T follicular helper cell (primary cell): ENCODE data around the gene TBC1D1.

Experiments
- DNase-seq: peaks from one replicate; pipeline ENCODE4 v3.0.0-alpha.2; 2020; ENCODE audit warnings: low read depth

The TBC1D1 gene

DNA sequence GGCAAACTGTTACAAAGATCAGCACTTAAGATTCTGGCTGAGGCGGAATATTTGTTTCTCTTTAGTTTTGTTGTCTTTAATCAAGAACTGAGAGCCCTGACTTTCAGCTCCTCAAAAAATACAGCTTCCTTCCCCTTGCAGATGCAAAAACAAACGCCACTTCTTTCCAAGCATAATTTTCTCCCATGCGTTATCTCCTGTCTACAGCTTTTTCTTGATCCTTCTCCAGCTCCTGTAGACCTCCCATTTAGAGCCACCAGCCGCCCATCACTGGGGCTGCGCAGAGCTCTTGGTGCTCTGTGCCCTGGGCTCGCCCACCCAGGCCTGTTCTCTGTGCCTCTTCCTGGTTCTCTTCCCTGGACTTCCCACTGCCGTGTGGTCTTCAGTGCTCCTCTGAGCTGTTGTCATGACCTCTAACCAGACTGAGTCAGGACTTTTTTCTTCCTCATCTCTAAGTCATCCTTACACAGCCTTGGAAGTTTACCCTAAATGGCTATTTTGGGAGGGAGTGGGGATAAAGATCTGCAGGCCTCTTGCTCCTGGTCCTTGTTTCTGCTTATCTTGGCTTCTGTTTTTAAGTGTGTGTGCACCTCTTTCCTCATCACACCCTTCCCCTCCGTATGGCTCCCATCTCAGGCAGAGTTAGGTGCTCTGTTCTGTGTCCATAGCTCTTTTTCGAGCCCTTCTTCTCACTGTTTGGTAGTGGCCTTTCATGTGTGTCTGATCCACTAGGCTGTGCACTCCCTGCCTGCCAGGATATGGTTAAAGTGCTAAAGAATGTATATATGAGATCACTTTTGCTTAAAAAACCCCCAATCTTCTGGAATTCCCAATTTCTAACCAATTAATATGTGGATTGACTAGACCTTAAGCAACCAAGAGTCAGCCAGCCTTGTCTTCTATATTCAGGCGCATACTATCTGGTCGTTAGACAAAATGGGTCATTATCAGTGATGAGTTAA is 191.8 kb downstream of the TBC1D1 start:
- DNase-seq = no peak

DNA sequence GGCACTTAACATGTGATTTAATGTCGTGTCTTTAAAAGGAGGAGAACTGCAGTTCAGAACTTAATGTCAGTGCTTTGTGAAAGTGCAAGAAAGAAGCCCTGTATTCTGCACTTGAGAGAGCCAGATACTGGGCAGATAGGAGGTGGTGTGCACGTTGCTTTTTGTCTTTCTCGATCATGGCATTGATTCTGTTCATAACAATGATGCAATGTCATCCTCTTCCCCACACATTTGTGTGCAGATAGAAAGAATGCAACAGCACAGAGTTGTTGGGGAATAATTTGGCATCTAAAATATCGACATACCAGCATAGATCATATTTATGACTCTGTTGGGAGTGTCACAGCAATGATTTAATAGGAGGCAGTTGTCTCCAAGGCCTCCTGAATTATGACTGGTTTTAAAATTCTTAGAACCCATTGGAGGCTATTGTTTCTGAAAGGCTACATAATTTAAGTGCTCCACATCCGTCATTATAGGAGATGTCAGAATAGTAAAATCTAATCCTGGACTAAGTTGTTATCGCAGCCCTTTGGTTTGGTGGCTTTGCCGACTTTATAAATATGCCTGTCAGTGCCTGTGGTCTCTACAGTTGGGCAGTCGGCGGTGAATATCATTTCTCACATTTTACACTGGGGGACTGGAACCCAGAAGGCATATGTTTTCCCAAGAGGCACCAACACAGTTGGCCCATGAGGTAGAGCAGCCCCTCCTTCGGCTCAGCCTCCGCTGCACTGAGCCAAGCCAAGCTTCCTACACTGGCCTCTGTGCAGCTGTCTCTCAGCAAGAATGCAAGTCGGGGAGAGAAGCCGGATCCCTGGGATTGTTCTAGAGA is 194.2 kb downstream of the TBC1D1 start:
- DNase-seq = no peak

DNA sequence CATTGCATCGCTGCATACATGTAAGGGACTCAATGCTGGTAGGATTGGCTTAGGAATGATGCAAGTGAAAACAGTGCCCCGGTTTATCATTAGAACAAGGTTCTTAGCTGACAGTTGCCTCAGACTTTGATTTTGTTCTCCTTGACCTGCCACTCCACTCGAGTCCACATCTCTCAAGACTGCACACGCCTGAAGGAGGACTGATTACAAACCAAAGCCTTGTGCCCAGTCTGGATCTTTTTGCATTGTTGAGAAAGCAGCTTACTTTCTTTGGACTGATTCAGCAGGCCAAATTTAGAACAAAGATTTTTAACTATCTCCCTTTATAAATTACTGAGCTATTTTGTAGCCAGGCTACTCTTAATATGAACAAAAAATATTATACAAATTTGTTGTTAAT is 194.9 kb downstream of the TBC1D1 start:
- DNase-seq = no peak

DNA sequence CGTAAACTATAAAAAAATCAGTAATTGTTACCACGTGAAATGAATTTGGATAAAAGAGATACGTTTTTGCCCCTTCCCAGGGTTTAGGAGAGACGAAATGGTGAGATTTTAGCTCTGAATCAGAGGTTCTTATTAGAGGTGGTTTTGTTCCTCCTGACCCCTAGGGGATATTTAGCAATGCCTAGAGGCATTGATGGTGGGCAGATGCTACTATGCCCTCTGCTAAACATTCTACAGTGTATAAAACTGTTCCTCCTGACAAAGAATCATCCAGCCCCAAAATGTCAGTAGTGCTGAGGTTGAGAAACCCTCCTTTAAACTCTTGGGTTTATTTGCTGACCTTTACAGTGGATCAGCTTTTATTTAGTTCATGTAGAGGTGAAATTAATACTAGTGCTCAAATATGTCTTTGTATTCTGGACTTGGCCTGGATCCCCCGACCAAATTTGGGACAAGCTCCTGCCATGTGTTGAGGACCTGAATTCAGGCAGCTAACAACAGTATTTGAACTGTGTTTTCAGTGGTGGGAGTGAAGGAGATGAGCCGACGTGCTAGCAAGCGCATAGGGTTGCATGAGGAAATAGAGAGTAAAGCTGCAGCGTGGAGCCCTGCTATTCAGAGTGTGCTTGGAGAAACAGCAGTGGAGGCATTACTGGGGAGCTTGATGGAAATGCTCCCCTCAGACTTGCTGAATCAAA is 195.4 kb downstream of the TBC1D1 start:
- no peak for DNase-seq

DNA sequence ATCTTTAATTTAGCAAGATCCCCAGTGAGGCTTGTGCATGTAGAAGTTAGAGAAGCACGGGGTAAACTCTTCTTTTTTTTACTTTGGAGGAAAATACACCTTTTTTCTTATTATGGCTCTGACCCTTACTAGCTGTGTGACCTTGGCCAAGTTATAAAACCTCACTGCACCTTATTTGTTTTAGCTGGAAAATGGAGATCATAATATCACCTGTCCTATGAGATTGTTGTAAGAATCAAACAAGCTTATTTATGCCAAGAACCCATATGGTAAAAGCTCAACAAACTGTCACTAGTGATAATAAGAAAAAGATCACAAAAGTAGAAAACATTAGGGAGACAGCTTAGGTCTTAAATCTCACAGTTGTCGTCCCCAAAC is 196.0 kb downstream of the TBC1D1 start:
- DNase-seq = no peak

DNA sequence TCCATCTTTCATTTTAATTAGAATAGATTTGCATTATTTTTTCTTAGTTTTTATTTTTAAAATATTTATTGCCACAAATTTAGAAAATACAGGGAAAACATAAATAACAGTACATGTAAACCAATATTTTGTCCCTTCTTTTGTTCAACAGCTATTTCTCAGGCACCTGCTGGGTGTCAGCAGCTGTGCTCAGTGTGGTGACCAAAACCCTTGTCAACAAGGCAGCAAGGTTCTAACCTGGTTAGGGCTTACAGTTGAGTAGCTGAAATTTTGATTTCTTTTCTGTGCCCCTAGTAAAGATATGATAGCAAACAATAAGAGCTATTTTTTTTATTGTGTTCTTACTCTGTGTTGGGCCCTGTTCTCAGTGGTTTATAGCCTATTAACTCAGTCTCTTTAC is 197.4 kb downstream of the TBC1D1 start:
- no peak for DNase-seq

DNA sequence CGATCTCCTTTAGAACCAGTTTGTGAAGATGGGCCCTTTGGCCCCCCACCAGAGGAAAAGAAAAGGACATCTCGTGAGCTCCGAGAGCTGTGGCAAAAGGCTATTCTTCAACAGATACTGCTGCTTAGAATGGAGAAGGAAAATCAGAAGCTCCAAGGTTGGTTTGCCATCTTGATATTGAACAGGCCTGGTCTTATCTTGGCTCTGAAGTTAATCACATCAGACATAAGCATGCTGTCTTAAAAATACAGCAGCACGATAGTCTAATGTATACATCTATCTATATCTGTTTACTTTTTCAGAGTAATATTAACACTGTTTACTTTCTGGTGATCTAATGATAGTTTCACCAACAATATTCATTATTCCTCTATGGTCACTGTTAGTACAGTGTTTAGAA is 199.1 kb downstream of the TBC1D1 start:
- DNase-seq = no peak

DNA sequence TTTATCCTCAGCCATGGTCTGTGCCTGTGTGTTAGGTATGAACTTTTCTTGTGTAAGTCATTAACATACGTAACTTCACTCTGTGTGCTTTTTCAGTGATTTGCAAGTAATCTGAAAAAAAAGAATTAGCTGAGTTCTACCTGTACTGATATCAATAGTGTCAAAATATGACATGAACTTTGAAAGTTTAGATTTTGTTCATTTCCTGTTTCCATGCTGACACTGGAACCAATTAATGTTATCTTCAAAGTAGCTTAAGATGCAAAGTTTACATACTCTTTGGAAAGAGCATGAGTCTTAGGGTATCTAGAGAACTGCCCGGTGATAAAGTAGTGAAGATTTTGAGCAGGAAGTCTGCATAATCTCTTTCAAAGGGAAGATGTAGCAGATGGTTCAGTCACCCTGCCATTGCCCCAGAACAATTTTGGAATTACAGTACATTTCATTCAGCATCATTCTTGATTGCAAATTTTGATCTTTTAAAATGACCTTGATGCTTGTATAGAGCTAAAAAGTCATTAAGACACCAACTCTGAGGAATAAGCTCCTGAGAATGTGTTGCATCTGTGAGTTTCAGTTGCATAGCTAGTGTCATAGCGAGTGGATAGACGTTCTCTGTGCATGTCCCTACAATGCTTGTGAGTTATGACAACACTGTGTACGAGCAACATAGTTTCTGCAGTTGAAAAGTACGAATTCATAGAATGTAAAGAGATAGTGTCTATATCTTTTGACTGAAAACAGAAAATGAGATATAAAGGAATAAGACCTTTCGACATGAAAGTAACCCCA is 199.8 kb downstream of the TBC1D1 start:
- no peak for DNase-seq

DNA sequence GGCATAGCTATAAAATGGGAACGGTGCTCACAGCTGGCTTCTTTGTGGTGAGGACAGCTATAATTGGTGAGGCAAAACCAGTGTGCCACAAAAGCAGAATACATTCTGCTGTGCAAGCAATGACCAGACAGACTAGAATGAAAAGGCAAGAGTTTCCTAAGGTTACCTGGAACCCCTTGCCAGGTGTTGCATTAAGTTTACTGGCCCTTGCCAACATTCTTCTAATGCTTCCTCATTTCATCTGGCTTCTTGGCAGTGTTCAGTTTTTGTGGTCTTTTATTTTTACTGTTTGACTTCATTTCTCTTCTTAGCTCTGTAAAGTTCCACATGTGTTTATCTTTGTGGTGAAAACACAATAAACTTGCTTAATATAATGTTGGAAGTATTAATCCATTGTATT is 200.8 kb downstream of the TBC1D1 start:
- DNase-seq = no peak

DNA sequence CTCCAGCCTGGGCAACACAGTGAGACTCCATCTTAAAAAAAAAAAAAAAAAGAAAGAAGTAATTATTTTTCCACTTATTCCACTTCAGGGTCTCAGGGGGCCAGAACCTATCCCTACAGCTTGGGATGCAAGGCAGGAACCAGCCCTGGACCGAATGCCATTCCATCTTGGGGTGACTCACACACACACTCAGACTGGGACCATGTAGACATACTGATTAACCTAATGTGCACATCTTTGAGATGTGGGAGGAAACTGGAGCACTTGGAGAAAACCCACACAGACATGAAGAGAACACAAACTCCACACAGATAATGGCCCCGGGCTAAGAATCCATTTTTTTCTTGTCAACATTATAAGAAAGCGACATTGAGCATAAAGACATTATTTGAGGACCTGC is 201.8 kb downstream of the TBC1D1 start:
- DNase-seq = no peak

DNA sequence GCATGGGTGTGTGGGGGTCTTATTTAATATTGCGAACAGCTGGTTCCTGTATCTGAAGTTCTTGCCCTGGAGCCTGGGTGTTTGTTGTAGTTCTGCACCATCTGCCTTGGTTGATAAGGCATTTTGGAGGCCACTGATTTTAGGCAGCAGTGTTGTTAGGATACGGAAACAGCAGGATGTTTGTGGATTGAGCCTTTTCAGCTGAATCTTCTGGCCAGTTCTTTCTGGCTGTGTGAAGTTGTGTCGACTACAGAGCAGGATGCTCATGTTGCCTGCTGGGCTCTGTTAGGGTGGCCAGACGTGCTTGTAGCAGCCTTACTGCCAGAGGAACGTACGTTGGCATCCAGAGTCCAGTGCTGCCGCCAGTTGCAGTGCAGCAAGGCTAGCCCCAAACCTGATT is 203.5 kb downstream of the TBC1D1 start:
- DNase-seq = no peak

DNA sequence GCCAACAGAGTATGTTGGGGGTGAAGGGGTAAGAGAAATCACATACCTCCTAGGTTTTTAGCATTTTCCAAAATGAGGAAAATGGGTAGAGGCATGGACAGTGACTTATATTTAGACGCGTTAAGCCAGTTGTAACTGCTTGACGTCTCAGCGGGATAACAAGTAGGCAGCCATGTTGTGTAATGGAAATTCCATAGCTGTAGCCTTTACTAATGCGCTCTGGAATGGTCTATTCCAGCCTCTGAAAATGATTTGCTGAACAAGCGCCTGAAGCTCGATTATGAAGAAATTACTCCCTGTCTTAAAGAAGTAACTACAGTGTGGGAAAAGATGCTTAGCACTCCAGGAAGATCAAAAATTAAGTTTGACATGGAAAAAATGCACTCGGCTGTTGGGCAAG is 204.8 kb downstream of the TBC1D1 start:
- no peak for DNase-seq

DNA sequence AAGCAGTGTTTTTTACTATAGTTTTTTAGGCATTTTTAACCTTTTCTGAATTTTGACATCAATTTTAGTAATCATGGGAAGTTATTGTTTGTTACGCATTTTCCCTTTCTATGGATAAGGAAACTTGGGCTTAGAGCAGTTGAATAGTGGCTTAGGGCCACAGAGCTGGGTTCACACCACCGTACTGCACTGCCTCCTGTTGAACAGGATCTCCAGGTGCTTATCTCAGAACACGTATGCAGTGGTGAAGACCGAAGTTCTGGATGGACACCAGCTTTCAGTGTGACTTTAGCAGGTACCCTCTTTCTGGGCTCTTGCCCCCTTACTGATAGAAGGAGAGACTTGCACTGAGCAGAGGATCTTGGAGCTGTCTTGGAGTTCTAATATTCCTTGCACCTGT is 206.9 kb downstream of the TBC1D1 start:
- DNase-seq = no peak

DNA sequence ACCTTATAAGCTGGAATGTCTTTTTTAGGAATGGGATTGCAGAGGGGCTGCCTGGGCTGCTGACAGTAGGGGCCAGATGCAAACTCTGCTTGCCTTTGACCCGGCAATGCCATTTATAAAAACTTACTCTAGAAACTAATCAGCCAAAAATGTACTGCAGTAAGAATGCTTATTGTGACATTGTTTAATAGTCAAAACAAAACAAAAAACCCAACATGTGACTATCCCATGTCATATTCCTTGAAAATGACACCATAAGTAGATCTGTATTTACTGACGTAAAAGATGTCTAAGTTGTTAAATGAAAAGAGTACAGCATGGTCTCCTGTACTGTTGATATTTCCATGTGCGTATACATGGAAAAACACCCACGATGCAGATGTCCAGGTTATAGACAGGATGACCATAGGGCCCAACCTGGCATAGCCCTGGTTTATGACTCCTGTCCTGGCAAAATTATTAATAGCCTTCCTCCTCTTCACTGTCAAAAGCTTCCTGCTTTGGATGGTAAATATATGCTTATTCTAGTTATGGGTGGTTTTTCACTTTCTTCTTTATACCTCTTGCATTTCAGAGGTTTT is 208.2 kb downstream of the TBC1D1 start:
- no peak for DNase-seq

DNA sequence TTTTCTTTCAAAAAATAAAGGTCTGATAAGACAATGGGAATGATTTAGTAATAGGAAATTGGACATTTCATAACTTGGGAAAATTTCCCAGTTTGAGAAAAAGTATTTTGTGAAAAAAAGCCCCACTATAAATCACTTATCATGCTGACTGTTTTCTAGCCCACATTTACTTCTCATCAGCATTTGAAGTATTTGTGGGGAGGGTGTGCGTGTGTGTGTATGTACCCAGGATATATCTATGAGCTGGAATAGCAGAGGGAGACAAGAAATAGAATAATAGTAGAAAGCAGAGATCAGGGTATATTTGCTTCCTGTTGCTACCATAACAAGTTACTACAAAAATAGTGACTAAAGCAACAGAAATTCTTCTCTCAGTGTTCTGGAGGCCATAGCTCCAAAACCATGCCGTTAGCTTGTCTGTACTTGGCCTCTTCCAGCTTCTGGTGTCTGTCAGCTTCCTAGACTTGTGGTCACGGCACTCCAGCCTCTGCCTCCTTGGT is 209.1 kb downstream of the TBC1D1 start:
- no peak for DNase-seq

DNA sequence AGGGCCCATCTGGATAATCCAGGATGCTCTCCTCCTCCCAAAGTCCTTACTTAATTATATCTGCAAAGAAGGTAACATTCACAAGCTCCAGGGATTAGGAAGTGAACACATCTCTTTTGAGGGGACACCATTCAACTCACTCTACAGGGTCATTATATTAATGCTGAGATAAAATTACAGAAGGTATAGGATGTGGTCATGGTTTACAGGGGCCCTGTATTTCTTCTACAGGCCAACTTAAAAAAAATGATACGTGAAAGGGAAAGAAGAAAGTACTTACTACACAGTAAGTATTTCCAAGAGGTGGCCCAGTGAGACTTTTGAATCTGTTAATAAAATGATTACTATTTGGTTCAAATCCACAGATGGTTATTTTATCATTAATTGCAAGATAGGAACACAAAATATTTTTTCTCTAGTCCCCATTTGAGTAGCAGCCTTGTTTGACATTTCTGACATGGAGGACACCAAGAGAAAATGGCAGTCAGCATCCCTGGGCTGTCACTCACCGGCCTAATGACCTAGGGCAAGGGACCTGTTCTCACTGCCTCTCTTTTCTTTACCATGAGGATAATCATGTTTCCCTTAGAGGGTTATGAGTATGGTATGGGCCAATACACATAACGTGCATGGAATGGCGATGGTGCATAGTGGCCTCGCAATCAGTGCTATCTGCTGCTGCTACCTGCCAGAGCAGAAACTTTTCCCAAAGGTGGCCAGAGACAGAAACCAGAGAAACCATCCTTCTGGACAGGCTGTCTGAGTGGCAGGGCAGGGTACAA is 209.8 kb downstream of the TBC1D1 start:
- DNase-seq = no peak

DNA sequence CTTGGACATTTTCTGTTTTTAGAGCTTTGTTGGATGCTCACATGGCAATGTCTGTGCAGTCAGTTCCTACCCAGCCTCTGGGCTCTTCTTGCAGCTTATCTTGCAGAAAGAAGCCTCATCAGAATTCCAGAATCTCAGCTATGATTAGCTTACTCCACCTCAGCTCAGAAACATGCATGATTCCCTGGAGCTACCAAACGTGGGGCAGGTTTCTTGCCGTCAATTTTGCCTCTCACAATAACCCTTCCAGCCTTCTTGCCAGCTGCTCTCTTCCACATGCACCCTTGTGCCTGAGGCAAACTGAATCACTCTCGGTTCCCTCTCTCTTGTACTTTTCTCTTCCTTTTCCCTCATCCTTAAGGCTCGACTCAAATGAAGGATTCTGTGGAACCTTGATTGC is 210.7 kb downstream of the TBC1D1 start:
- no peak for DNase-seq

DNA sequence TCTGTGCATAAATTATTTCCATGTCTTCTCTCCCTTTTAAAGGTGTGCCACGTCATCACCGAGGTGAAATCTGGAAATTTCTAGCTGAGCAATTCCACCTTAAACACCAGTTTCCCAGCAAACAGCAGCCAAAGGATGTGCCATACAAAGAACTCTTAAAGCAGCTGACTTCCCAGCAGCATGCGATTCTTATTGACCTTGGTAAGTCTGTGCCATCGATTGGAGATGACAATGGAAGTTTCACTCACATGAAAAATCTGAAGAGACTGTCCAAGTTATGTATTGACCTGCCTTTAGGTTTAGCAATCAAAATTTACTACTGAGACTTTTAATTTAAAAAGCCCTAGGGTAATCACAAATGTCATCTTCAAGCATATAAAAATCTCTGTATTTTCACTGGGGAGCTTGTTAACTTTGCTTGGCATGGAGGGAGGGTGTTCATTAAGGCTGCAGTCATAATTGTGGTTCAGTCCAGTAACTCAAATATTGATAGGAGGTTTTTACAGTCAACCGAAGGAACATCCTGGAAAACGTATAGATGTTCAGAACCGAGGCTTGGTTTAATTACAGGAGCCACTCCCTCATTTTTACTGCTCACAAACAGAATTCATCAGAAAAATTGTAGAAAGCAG is 212.2 kb downstream of the TBC1D1 start:
- DNase-seq = no peak

DNA sequence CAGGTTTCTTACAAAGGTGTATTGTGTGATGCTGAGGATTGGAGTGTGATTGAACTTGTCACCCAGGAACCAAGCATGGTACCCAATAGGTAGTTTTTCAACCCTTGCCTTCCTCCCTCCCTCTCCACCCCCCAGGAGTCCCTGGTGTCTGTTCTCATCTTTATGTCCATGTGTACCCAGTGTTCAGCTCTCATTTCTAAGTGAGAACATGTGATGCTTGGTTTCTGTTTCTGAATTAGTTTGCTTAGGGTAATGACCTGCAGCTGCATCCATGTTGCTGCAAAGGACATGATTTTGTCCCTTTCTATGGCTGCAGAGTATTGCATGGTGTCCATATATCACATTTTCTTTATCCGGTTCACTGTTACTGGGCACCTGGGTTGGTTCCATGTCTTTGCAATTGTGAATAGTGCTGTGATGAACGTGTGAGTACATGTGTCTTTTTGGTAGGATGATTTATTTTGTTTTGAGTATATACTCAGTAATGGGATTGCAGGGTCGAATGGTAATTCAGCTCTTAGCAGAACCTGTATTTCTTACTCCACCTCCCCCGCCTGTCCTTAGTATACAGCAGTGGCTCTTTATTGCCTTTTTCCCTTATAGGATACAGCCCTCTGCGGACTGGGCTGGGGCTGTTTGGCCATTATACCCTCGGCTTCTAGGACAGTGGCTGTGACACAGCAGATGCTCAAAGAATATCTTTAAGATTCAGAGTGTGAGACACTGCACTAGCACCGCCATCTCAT is 214.8 kb downstream of the TBC1D1 start:
- no peak for DNase-seq
